ENCODE measurements around the gene DNAH11.

Gene DNAH11

DNA sequence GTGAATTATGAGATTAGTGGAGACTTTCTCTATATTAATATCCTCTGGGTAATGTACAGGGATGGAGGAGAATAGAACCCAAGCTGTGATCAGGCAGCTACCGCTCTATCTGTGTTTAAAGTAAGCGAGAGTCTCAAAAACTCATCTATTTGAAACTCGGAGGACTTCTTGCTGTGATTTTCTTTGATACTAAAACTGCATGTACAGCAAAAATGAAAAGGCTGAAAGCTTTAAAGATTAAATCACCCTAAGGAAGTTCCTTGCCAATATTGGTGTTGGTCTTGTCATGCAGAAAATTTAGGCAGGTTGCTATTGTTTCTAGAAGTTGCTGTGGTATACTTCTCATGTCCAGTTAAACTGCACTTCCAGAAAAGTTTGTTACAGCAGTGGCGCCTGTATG is 110.8 kb downstream of the DNAH11 start:
- no CpG with 5 or more reads among the region's 4 CpGs for WGBS (ENCODE audit: extremely low coverage, insufficient coverage, low lambda C conversion rate)
- H3K4ac ChIP-seq (ENCODE audit: low read depth, low read length): no peak overlapping the region
- no peak overlapping the region for H3K56ac ChIP-seq (ENCODE audit: low read length)
- H3K27ac ChIP-seq (ENCODE audit: low read depth, low read length): no peak overlapping the region
- H3K36me3 ChIP-seq (ENCODE audit: control insufficient read depth, insufficient read depth, low read length): no peaks in the 10 kb centered on the region
- H3K27me3 ChIP-seq (ENCODE audit: insufficient read depth, low read length, poor library complexity): no peaks in the 10 kb centered on the region
- H3K23ac ChIP-seq (ENCODE audit: low read length): no peak overlapping the region
- no peak overlapping the region for H3K9ac ChIP-seq (ENCODE audit: low read length)
- H3K79me1 ChIP-seq (ENCODE audit: low read length): no peaks in the 10 kb centered on the region
- no peak overlapping the region for H4K8ac ChIP-seq (ENCODE audit: low read depth, low read length)
- no peak overlapping the region for H2BK15ac ChIP-seq (replicated peaks; ENCODE audit: low read depth)
- H3K4me3 ChIP-seq (ENCODE audit: low read length): no peak overlapping the region
- no peak overlapping the region for H3K18ac ChIP-seq (ENCODE audit: low read length)
- no peaks in the 10 kb centered on the region for H3K4me1 ChIP-seq (ENCODE audit: control insufficient read depth, low read depth, low read length)
- no peak for DNase-seq
- H3K79me2 ChIP-seq (ENCODE audit: control insufficient read depth, insufficient read depth, low read length): no peaks in the 10 kb centered on the region
- no peak overlapping the region for H2BK5ac ChIP-seq (ENCODE audit: low read length)
- no peak overlapping the region for H2BK120ac ChIP-seq (ENCODE audit: low read depth, low read length)
- no peak overlapping the region for H3K4me2 ChIP-seq (ENCODE audit: low read length)
- H4K5ac ChIP-seq (ENCODE audit: low read length): no peak overlapping the region
- no peak overlapping the region for H2AK5ac ChIP-seq (ENCODE audit: low read length)

GRCh38 chr7:21656081-21656480 is 113.2 kb downstream of the DNAH11 start:
- no peak for DNase-seq
- Histone ChIP-seq H3K4me3 (ENCODE audit: low read length) (no peak overlapping the region), H3K36me3 (ENCODE audit: control insufficient read depth, insufficient read depth, low read length) (no peaks in the 10 kb centered on the region), H2BK5ac (ENCODE audit: low read length) (no peak overlapping the region), H3K23ac (ENCODE audit: low read length) (no peak overlapping the region), H3K4ac (ENCODE audit: low read depth, low read length) (no peak overlapping the region), H3K56ac (ENCODE audit: low read length) (no peak overlapping the region), H4K8ac (ENCODE audit: low read depth, low read length) (no peak overlapping the region), H2BK15ac (replicated peaks; ENCODE audit: low read depth) (no peak overlapping the region), H3K27ac (ENCODE audit: low read depth, low read length) (no peak overlapping the region), H3K79me1 (ENCODE audit: low read length) (no peaks in the 10 kb centered on the region), H2AK5ac (ENCODE audit: low read length) (no peak overlapping the region), H4K5ac (ENCODE audit: low read length) (no peak overlapping the region), H3K18ac (ENCODE audit: low read length) (no peak overlapping the region), H3K4me2 (ENCODE audit: low read length) (no peak overlapping the region), H2BK120ac (ENCODE audit: low read depth, low read length) (no peak overlapping the region), H3K9ac (ENCODE audit: low read length) (no peak overlapping the region), H3K27me3 (ENCODE audit: insufficient read depth, low read length, poor library complexity) (no peaks in the 10 kb centered on the region), H3K79me2 (ENCODE audit: control insufficient read depth, insufficient read depth, low read length) (no peaks in the 10 kb centered on the region), H3K4me1 (ENCODE audit: control insufficient read depth, low read depth, low read length) (no peaks in the 10 kb centered on the region)
- WGBS (ENCODE audit: extremely low coverage, insufficient coverage, low lambda C conversion rate): no CpG with 5 or more reads among the region's 5 CpGs

- Histone ChIP-seq H3K27me3 (ENCODE audit: insufficient read depth, low read length, poor library complexity) (no peaks in the 10 kb centered on the region), H2AK5ac (ENCODE audit: low read length) (no peak overlapping the region), H4K8ac (ENCODE audit: low read depth, low read length) (no peak overlapping the region), H3K9ac (ENCODE audit: low read length) (no peak overlapping the region), H2BK15ac (replicated peaks; ENCODE audit: low read depth) (no peak overlapping the region), H3K4me2 (ENCODE audit: low read length) (no peak overlapping the region), H4K5ac (ENCODE audit: low read length) (no peak overlapping the region), H3K27ac (ENCODE audit: low read depth, low read length) (no peak overlapping the region), H3K4ac (ENCODE audit: low read depth, low read length) (no peak overlapping the region), H2BK120ac (ENCODE audit: low read depth, low read length) (no peak overlapping the region), H3K23ac (ENCODE audit: low read length) (no peak overlapping the region), H3K4me3 (ENCODE audit: low read length) (no peak overlapping the region), H3K56ac (ENCODE audit: low read length) (no peak overlapping the region), H3K4me1 (ENCODE audit: control insufficient read depth, low read depth, low read length) (no peaks in the 10 kb centered on the region), H3K79me2 (ENCODE audit: control insufficient read depth, insufficient read depth, low read length) (no peaks in the 10 kb centered on the region), H3K18ac (ENCODE audit: low read length) (no peak overlapping the region), H2BK5ac (ENCODE audit: low read length) (no peak overlapping the region), H3K79me1 (ENCODE audit: low read length) (no peaks in the 10 kb centered on the region), H3K36me3 (ENCODE audit: control insufficient read depth, insufficient read depth, low read length) (no peaks in the 10 kb centered on the region)
- WGBS (ENCODE audit: extremely low coverage, insufficient coverage, low lambda C conversion rate): no CpG with 5 or more reads among the region's 2 CpGs
- DNase-seq: no peak
These were observed 114.0 kb downstream of the DNAH11 start for GRCh38 chr7:21656796-21657195.

- Histone ChIP-seq H3K79me2 (ENCODE audit: control insufficient read depth, insufficient read depth, low read length) (no peaks in the 10 kb centered on the region), H3K18ac (ENCODE audit: low read length) (no peak overlapping the region), H3K4ac (ENCODE audit: low read depth, low read length) (no peak overlapping the region), H3K36me3 (ENCODE audit: control insufficient read depth, insufficient read depth, low read length) (no peaks in the 10 kb centered on the region), H3K4me3 (ENCODE audit: low read length) (no peak overlapping the region), H3K27ac (ENCODE audit: low read depth, low read length) (no peak overlapping the region), H3K23ac (ENCODE audit: low read length) (no peak overlapping the region), H3K56ac (ENCODE audit: low read length) (no peak overlapping the region), H3K9ac (ENCODE audit: low read length) (no peak overlapping the region), H4K5ac (ENCODE audit: low read length) (no peak overlapping the region), H2AK5ac (ENCODE audit: low read length) (no peak overlapping the region), H3K79me1 (ENCODE audit: low read length) (no peaks in the 10 kb centered on the region), H3K27me3 (ENCODE audit: insufficient read depth, low read length, poor library complexity) (no peaks in the 10 kb centered on the region), H3K4me2 (ENCODE audit: low read length) (no peak overlapping the region), H4K8ac (ENCODE audit: low read depth, low read length) (no peak overlapping the region), H3K4me1 (ENCODE audit: control insufficient read depth, low read depth, low read length) (no peaks in the 10 kb centered on the region), H2BK15ac (replicated peaks; ENCODE audit: low read depth) (no peak overlapping the region), H2BK120ac (ENCODE audit: low read depth, low read length) (no peak overlapping the region), H2BK5ac (ENCODE audit: low read length) (no peak overlapping the region)
- no peak for DNase-seq
- WGBS (ENCODE audit: extremely low coverage, insufficient coverage, low lambda C conversion rate): no CpG with 5 or more reads among the region's 3 CpGs
These were observed 127.7 kb downstream of the DNAH11 start for GRCh38 chr7:21670496-21670895.

- Histone ChIP-seq H3K4me3 (ENCODE audit: low read length) (no peak overlapping the region), H3K4ac (ENCODE audit: low read depth, low read length) (no peak overlapping the region), H3K36me3 (ENCODE audit: control insufficient read depth, insufficient read depth, low read length) (no peaks in the 10 kb centered on the region), H2AK5ac (ENCODE audit: low read length) (no peak overlapping the region), H2BK5ac (ENCODE audit: low read length) (no peak overlapping the region), H3K79me1 (ENCODE audit: low read length) (no peaks in the 10 kb centered on the region), H3K9ac (ENCODE audit: low read length) (no peak overlapping the region), H3K4me1 (ENCODE audit: control insufficient read depth, low read depth, low read length) (no peaks in the 10 kb centered on the region), H2BK15ac (replicated peaks; ENCODE audit: low read depth) (no peak overlapping the region), H4K5ac (ENCODE audit: low read length) (no peak overlapping the region), H3K56ac (ENCODE audit: low read length) (no peak overlapping the region), H3K27ac (ENCODE audit: low read depth, low read length) (no peak overlapping the region), H3K23ac (ENCODE audit: low read length) (no peak overlapping the region), H4K8ac (ENCODE audit: low read depth, low read length) (no peak overlapping the region), H3K18ac (ENCODE audit: low read length) (no peak overlapping the region), H2BK120ac (ENCODE audit: low read depth, low read length) (no peak overlapping the region), H3K4me2 (ENCODE audit: low read length) (no peak overlapping the region), H3K27me3 (ENCODE audit: insufficient read depth, low read length, poor library complexity) (no peaks in the 10 kb centered on the region), H3K79me2 (ENCODE audit: control insufficient read depth, insufficient read depth, low read length) (no peaks in the 10 kb centered on the region)
- no CpG with 5 or more reads among the region's 3 CpGs for WGBS (ENCODE audit: extremely low coverage, insufficient coverage, low lambda C conversion rate)
- no peak for DNase-seq
These were observed 129.0 kb downstream of the DNAH11 start for GRCh38 chr7:21671859-21672258.

DNA sequence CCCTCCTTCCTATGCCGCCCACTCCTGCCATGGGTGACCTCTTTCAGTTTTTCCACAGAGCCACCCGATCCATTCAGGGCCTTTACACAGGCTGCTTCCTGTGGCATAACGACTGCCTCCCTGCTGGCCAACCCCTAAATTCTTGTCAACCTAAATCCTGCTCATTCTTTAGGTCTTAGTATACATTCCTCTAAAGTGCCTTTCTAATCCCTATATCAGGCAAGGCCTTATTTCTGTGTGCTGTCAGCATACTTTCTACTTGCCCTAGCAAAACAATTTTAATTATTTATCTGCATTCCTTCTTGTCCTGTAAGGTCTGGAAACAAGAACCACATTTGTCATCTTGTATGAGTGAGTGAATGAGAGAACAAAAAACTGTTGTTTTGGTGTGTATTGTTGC is 132.4 kb downstream of the DNAH11 start:
- Histone ChIP-seq H3K4me2 (ENCODE audit: low read length) (no peak overlapping the region), H3K79me2 (ENCODE audit: control insufficient read depth, insufficient read depth, low read length) (no peaks in the 10 kb centered on the region), H3K27ac (ENCODE audit: low read depth, low read length) (no peak overlapping the region), H3K23ac (ENCODE audit: low read length) (no peak overlapping the region), H3K9ac (ENCODE audit: low read length) (no peak overlapping the region), H2BK5ac (ENCODE audit: low read length) (no peak overlapping the region), H2BK120ac (ENCODE audit: low read depth, low read length) (no peak overlapping the region), H3K56ac (ENCODE audit: low read length) (no peak overlapping the region), H3K79me1 (ENCODE audit: low read length) (no peaks in the 10 kb centered on the region), H3K4me1 (ENCODE audit: control insufficient read depth, low read depth, low read length) (no peaks in the 10 kb centered on the region), H3K18ac (ENCODE audit: low read length) (no peak overlapping the region), H2BK15ac (replicated peaks; ENCODE audit: low read depth) (no peak overlapping the region), H3K4ac (ENCODE audit: low read depth, low read length) (no peak overlapping the region), H4K8ac (ENCODE audit: low read depth, low read length) (no peak overlapping the region), H2AK5ac (ENCODE audit: low read length) (no peak overlapping the region), H3K4me3 (ENCODE audit: low read length) (no peak overlapping the region), H4K5ac (ENCODE audit: low read length) (no peak overlapping the region), H3K27me3 (ENCODE audit: insufficient read depth, low read length, poor library complexity) (no peaks in the 10 kb centered on the region), H3K36me3 (ENCODE audit: control insufficient read depth, insufficient read depth, low read length) (no peaks in the 10 kb centered on the region)
- no CpG with 5 or more reads among the region's 3 CpGs for WGBS (ENCODE audit: extremely low coverage, insufficient coverage, low lambda C conversion rate)
- DNase-seq: peak; percentile 51
